ENCODE data around the gene GMPPB. TPM values are rescaled to one million over a fixed set of nuclear protein-coding genes. Genes with fewer than 3 reads are reported as not detected.

GMPPB gene
- total and polyA plus RNA-seq, 4 donors: 10.8 to 81.2 (median 46.1) TPM

DNA sequence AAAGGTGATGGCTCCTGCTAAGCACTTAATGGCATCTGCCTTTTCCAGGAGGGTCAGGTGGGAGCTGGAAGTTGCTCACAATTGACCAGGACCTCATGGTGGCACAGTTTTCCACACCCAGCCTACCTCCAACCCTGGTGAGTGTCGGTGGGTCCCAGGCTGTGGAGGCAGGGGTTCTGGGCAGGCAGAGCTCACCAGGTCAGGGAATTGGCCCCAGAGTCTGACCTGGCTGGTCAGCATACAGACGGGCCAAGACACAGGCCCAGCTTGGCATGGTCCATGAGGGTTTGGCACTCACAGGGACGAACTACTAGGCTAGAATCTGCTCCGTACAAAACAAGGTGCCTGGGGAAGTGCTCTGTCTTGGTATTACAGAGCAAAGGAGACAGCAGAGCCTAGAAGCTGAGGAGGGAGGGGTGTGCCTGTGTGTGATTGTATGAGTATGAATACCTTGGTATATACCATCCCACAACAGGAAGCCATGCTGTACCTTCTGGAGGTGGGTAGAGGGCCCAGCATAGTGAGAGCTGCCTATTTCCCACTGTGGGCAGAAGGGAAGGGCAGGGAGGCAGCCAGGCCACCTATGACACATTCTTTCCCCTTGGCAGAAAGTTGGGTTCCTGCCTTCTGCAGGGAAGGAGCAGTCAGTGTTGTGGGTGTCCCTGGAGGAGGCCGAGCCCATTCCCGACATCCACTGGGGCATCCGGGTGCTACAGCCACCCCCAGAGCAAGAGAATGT, 43.1 kb downstream of the GMPPB start:
- Histone ChIP-seq H3K9ac (ENCODE audit: insufficient read depth in 1 of 2, low read length in 2 of 2) (no peak overlapping the region), H3K36me3 (ENCODE audit: control insufficient read depth in 4 of 4, insufficient read depth in 4 of 4, low read length in 4 of 4) (peaks cover 13 to 72% (median 33%) of the 10 kb centered on the region in 4 donors), H3K4me3 (no peak overlapping the region), H3K27me3 (ENCODE audit: control insufficient read depth in 3 of 3, insufficient read depth in 3 of 3, low read length in 2 of 3) (no peaks in the 10 kb centered on the region), H3K9me3 (ENCODE audit: control insufficient read depth in 4 of 4, insufficient read depth in 3 of 4, low read length in 3 of 4) (peaks cover 0 to 3% (median 0%) of the 10 kb centered on the region in 4 donors), H3K4me1 (ENCODE audit: control insufficient read depth in 5 of 5, insufficient read depth in 5 of 5, low read length in 5 of 5) (no peaks in the 10 kb centered on the region), H3K27ac (ENCODE audit: low read depth in 1 of 2, low read length in 1 of 2) (no peak overlapping the region)
- ATAC-seq (ENCODE audit: insufficient read depth, low FRiP score) (no peak), DNase-seq (no peak)
- WGBS, 2 donors: 89 to 92% methylated on average over 7 of the region's 7 CpGs
- TF ChIP-seq, protein P1, sequence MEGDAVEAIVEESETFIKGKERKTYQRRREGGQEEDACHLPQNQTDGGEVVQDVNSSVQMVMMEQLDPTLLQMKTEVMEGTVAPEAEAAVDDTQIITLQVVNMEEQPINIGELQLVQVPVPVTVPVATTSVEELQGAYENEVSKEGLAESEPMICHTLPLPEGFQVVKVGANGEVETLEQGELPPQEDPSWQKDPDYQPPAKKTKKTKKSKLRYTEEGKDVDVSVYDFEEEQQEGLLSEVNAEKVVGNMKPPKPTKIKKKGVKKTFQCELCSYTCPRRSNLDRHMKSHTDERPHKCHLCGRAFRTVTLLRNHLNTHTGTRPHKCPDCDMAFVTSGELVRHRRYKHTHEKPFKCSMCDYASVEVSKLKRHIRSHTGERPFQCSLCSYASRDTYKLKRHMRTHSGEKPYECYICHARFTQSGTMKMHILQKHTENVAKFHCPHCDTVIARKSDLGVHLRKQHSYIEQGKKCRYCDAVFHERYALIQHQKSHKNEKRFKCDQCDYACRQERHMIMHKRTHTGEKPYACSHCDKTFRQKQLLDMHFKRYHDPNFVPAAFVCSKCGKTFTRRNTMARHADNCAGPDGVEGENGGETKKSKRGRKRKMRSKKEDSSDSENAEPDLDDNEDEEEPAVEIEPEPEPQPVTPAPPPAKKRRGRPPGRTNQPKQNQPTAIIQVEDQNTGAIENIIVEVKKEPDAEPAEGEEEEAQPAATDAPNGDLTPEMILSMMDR (IDR thresholded peaks at IDR 0.05; ENCODE audit: control extremely low read depth, extremely low read depth): no peak

DNA sequence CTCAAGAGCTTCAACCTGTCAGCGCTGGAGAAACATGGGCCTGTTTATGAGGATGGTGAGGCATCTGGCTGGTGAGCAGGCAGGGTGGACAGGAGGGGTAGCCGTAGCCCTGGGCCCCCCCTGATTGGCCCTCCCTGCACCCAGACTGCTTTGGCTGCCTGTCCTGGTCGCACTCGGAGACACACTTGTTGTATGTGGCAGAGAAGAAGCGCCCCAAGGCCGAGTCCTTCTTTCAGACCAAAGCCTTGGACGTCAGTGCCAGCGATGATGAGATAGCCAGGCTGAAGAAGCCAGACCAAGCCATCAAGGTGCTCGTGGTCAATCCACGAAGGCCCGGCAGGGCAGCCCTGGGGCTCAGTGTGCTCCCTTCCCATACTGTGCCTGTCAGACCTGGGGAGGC, 47.8 kb downstream of the GMPPB start:
- peaks cover 2 to 48% (median 26%) of the 10 kb centered on the region in 4 donors for H3K36me3 ChIP-seq (ENCODE audit: control insufficient read depth in 4 of 4, insufficient read depth in 4 of 4, low read length in 4 of 4)
- DNase-seq: no peak
- no peak overlapping the region for H3K4me3 ChIP-seq
- TF ChIP-seq, protein P1 (IDR thresholded peaks at IDR 0.05; ENCODE audit: control extremely low read depth, extremely low read depth): no peak
- H3K9me3 ChIP-seq (ENCODE audit: control insufficient read depth in 4 of 4, insufficient read depth in 3 of 4, low read length in 3 of 4): no peaks in the 10 kb centered on the region
- no peak overlapping the region for H3K9ac ChIP-seq (ENCODE audit: insufficient read depth in 1 of 2, low read length in 2 of 2)
- no peak overlapping the region for H3K27ac ChIP-seq (ENCODE audit: low read depth in 1 of 2, low read length in 1 of 2)
- 95 to 99% methylated on average over 11 of the region's 11 CpGs for WGBS, 2 donors
- H3K4me1 ChIP-seq (ENCODE audit: control insufficient read depth in 5 of 5, insufficient read depth in 5 of 5, low read length in 5 of 5): peaks cover 0 to 15% (median 0%) of the 10 kb centered on the region in 5 donors
- no peaks in the 10 kb centered on the region for H3K27me3 ChIP-seq (ENCODE audit: control insufficient read depth in 3 of 3, insufficient read depth in 3 of 3, low read length in 2 of 3)
- ATAC-seq (ENCODE audit: insufficient read depth, low FRiP score): no peak

DNA sequence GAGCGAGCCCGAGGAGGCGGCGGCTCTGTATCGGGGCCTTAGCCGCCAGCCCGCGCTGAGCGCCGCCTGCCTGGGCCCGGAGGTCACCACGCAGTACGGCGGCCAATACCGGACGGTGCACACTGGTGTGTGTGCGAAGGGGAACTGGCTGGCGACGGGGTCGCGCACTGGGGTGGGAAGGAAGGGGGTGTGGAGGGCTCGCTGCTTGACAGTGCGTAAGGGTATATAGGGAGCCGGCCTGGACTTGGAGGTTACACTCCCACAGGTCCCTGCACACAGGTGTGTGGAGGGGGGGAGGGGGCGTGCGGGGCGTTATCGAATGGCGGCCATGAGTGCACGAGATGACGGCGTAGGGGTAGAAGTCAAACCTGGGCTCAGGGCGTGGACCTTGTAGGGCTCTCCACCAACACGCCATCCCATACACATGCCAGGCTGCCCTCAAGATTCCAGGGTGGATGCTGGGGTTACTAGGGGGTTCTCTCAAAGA, 49.2 kb downstream of the GMPPB start:
- H3K9me3 ChIP-seq (ENCODE audit: control insufficient read depth in 4 of 4, insufficient read depth in 3 of 4, low read length in 3 of 4): no peaks in the 10 kb centered on the region
- no peak for DNase-seq
- H3K4me3 ChIP-seq: peak overlapping the region; percentile 87
- H3K27ac ChIP-seq (ENCODE audit: low read depth in 1 of 2, low read length in 1 of 2): peak overlapping the region; percentile 93 to 95
- peak; percentile 19 for ATAC-seq (ENCODE audit: insufficient read depth, low FRiP score)
- H3K36me3 ChIP-seq (ENCODE audit: control insufficient read depth in 4 of 4, insufficient read depth in 4 of 4, low read length in 4 of 4): peaks cover 0 to 34% (median 18%) of the 10 kb centered on the region in 4 donors
- peaks cover 0 to 15% (median 0%) of the 10 kb centered on the region in 5 donors for H3K4me1 ChIP-seq (ENCODE audit: control insufficient read depth in 5 of 5, insufficient read depth in 5 of 5, low read length in 5 of 5)
- no peaks in the 10 kb centered on the region for H3K27me3 ChIP-seq (ENCODE audit: control insufficient read depth in 3 of 3, insufficient read depth in 3 of 3, low read length in 2 of 3)
- 6 to 8% methylated on average over 34 of the region's 34 CpGs for WGBS, 2 donors
- TF ChIP-seq, protein P1 (IDR thresholded peaks at IDR 0.05; ENCODE audit: control extremely low read depth, extremely low read depth): no peak
- peak overlapping the region in 1 of 2 donors; percentile 26 for H3K9ac ChIP-seq (ENCODE audit: insufficient read depth in 1 of 2, low read length in 2 of 2)
